Liver (tissue), 3 donors: ENCODE measurements around the gene KLF15.

Experiments used
- CTCF ChIP-seq: fragments of 150-350 bp; IDR thresholded peaks from 2 replicates; pipeline ENCODE4 v1.5.1; 2017; ENCODE audit warnings: improper control_type of control experiment, low read depth, low read length; ENCODE audit not compliant: missing input control
- GABPA ChIP-seq, 2 donors: IDR thresholded peaks in 1 of 2; conservative IDR thresholded peaks in 1 of 2; 2 replicates each; pipeline ENCODE4 v1.6.1; 2016; ENCODE audit warnings: antibody characterized with exemption in 2 of 2, mild to moderate bottlenecking in 1 of 2, moderate library complexity in 1 of 2
- RAD21 ChIP-seq, 2 donors: IDR thresholded peaks; 2 replicates each; pipeline ENCODE4 v1.6.1; 2016; ENCODE audit warnings: antibody characterized with exemption in 2 of 2, mild to moderate bottlenecking in 2 of 2
- YY1 ChIP-seq: IDR thresholded peaks from 2 replicates; pipeline ENCODE4 v1.6.1; 2016; ENCODE audit warnings: antibody characterized with exemption, mild to moderate bottlenecking
- ZBTB33 ChIP-seq: IDR thresholded peaks from 2 replicates; pipeline ENCODE4 v1.6.1; 2016; ENCODE audit warnings: antibody characterized with exemption
- TF ChIP-seq, protein P1 (sequence below): IDR thresholded peaks from 2 replicates; pipeline ENCODE4 v1.6.1; 2016; ENCODE audit warnings: antibody characterized with exemption, mild to moderate bottlenecking
- donor health status: healthy.
- donor health status: healthy.

DNA sequence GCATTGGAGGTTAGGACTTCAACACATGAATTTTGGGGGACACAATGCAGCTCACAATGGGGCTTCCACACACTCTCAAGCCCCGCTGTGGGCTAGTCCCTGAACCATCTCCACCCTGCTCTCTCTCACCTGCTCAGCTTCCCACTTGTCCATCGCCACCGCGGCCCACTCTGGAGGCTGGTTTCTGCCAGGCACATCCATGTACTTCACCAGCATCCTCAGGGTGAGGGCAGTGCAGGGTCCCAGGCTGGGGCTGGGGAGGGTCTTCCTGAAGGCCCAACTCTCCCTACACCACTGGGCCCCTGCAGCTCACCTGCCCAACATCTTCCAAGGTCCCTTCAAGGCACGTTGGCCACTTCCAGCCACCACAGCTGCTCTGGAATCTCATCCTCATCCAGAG, 46.4 kb downstream of the KLF15 start:
- TF ChIP-seq GABPA (IDR thresholded peaks at IDR 0.05 in 1 of 2, conservative IDR thresholded peaks at IDR 0.05 in 1 of 2), result no peak
- TF ChIP-seq YY1, result no peak
- TF ChIP-seq ZBTB33, result no peak
- TF ChIP-seq CTCF, result no peak
- TF ChIP-seq, protein P1, sequence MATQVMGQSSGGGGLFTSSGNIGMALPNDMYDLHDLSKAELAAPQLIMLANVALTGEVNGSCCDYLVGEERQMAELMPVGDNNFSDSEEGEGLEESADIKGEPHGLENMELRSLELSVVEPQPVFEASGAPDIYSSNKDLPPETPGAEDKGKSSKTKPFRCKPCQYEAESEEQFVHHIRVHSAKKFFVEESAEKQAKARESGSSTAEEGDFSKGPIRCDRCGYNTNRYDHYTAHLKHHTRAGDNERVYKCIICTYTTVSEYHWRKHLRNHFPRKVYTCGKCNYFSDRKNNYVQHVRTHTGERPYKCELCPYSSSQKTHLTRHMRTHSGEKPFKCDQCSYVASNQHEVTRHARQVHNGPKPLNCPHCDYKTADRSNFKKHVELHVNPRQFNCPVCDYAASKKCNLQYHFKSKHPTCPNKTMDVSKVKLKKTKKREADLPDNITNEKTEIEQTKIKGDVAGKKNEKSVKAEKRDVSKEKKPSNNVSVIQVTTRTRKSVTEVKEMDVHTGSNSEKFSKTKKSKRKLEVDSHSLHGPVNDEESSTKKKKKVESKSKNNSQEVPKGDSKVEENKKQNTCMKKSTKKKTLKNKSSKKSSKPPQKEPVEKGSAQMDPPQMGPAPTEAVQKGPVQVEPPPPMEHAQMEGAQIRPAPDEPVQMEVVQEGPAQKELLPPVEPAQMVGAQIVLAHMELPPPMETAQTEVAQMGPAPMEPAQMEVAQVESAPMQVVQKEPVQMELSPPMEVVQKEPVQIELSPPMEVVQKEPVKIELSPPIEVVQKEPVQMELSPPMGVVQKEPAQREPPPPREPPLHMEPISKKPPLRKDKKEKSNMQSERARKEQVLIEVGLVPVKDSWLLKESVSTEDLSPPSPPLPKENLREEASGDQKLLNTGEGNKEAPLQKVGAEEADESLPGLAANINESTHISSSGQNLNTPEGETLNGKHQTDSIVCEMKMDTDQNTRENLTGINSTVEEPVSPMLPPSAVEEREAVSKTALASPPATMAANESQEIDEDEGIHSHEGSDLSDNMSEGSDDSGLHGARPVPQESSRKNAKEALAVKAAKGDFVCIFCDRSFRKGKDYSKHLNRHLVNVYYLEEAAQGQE, result no peak
- TF ChIP-seq RAD21 (IDR thresholded peaks at IDR 0.05), result no peak
